ENCODE data around the gene ANKS1A. TPM values are rescaled to one million over a fixed set of nuclear protein-coding genes. Genes with fewer than 3 reads are reported as not detected.
"Not testable (repeated sequence)": the region's sequence is repeated elsewhere in the genome, so short reads cannot be mapped to it uniquely, and the experiment has no call there.

Gene ANKS1A
- total RNA-seq (2014; rRNA removed; shearing (Covaris generic)), result 4.4 and 7.2 TPM in 2 replicates
- polyA plus RNA-seq (2016; fragmentation: Nextera tagmentation; extraction: Ambion mirVana), result 3.2 and 3.3 TPM in 2 replicates

DNA sequence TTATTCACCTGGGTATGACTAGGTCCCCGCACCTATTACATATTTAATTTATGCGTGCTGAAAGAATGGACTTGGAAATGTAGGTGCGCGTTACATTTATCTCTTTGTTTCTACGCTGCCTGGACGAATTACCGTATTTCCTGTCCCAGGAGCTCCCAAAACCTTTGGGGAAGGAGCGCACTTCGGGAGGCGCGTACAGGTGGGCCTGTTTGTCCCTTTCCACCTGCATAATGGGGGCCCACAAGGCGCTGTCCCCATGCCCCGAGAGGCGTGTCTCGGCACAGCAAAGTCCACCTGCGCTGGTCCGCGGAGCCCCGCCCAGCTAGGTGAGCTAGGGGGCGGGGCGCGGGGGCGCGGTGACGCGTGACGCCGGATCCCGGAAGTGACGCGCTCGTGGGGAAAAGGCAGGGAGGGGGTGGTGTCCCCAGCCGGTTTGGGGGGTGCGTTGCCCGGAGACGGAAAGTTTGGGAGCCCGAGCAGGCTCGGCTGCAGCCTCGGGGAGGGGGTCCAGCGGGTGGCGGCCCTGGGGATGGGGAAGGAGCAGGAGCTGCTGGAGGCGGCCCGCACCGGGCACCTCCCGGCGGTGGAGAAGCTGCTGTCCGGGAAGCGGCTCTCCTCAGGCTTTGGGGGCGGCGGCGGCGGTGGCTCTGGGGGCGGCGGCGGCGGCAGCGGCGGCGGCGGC, at the start of gene ANKS1A:
ANKS1A (plus strand) TSS at position 382 of the 682 bp plus-strand sequence; CDS start at position 530, 148 bp downstream.
- Histone ChIP-seq H3K27ac (peak within 1 kb of the TSS; percentile 88), H3K4me3 (peak within 1 kb of the TSS; percentile 100), H4K20me1 (ENCODE audit: insufficient read depth) (no peaks in the 10 kb centered on the region), H3K27me3 (replicated peaks; ENCODE audit: insufficient read depth) (no peaks in the 10 kb centered on the region), H3K9me3 (ENCODE audit: low read depth) (no peaks in the 10 kb centered on the region), H3K4me2 (ENCODE audit: unreplicated experiment) (peak within 1 kb of the TSS; percentile 87), H3K4me1 (ENCODE audit: insufficient read depth) (peaks cover 14% of the 10 kb centered on the region), H2AFZ (peak within 1 kb of the TSS; percentile 99), H3K36me3 (ENCODE audit: low read depth) (no peaks in the 10 kb centered on the region), H3K9me2 (ENCODE audit: insufficient read depth) (no peaks in the 10 kb centered on the region), H3K9ac (peak within 1 kb of the TSS; percentile 97), H3K79me2 (ENCODE audit: insufficient read depth) (peaks cover 79% of the 10 kb centered on the region), H3F3A (ENCODE audit: insufficient read depth) (peaks cover 14% of the 10 kb centered on the region; the same call in 1 of the 2 replicates)
- peak; percentile 73 for DNase-seq
- in situ Hi-C loops (cut with MboI), result no loop called here
- WGBS, 2 experiments (ENCODE audit: low coverage in 1 of 2, low lambda C conversion rate in 2 of 2, missing lambda C conversion rate in 2 of 2), result 0 to 4% methylated on average over 17 to 58 of the region's 60 CpGs
- TF ChIP-seq EZH2phosphoT487 (IDR thresholded peaks at IDR 0.05; ENCODE audit: insufficient read depth, low read depth) (no peak), EZH2 (IDR thresholded peaks at IDR 0.05; ENCODE audit: insufficient read depth, poor library complexity, severe bottlenecking) (no peak)

- WGBS, 2 experiments (ENCODE audit: low coverage in 1 of 2, low lambda C conversion rate in 2 of 2, missing lambda C conversion rate in 2 of 2), result 89 to 92% methylated on average over 15 of the region's 15 CpGs
- Histone ChIP-seq H4K20me1 (ENCODE audit: insufficient read depth) (no peaks in the 10 kb centered on the region), H3F3A (ENCODE audit: insufficient read depth) (no peaks in the 10 kb centered on the region), H3K9me2 (ENCODE audit: insufficient read depth) (no peaks in the 10 kb centered on the region), H2AFZ (no peak overlapping the region), H3K4me3 (no peak overlapping the region), H3K4me2 (ENCODE audit: unreplicated experiment) (no peak overlapping the region), H3K27me3 (replicated peaks; ENCODE audit: insufficient read depth) (no peaks in the 10 kb centered on the region), H3K27ac (no peak overlapping the region), H3K36me3 (ENCODE audit: low read depth) (peaks cover 16% of the 10 kb centered on the region), H3K79me2 (ENCODE audit: insufficient read depth) (no peaks in the 10 kb centered on the region), H3K9me3 (ENCODE audit: low read depth) (no peaks in the 10 kb centered on the region), H3K9ac (no peak overlapping the region), H3K4me1 (ENCODE audit: insufficient read depth) (peaks cover 7% of the 10 kb centered on the region)
- DNase-seq, result no peak
- TF ChIP-seq EZH2phosphoT487 (IDR thresholded peaks at IDR 0.05; ENCODE audit: insufficient read depth, low read depth) (no peak), EZH2 (IDR thresholded peaks at IDR 0.05; ENCODE audit: insufficient read depth, poor library complexity, severe bottlenecking) (no peak)
- in situ Hi-C loops (cut with MboI), result no loop called here
These were observed 49.2 kb upstream of the ANKS1A start for GRCh38 chr6:34839666-34840352.

DNA sequence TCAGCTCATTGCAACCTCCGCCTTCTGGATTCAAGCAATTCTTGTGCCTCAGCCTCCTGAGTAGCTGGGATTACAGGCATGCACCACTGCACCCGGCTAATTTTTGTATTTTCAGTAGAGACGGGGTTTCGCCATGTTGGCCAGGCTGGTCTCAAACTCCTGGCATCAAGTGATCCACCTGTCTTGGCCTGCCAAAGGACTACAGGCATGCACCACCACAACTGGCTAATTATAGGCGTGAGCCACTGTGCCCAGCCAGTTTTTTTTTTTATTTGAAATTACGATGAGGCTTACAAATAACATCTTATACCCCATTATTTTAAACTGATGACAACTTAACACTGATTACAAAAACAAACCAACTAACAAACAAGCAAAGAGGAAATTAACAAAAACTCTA, 40.0 kb upstream of the ANKS1A start:
- H2AFZ ChIP-seq; H3K36me3 ChIP-seq (ENCODE audit: low read depth); H4K20me1 ChIP-seq (ENCODE audit: insufficient read depth); H3K9me2 ChIP-seq (ENCODE audit: insufficient read depth); H3K9me3 ChIP-seq (ENCODE audit: low read depth); H3F3A ChIP-seq (ENCODE audit: insufficient read depth); H3K4me3 ChIP-seq; H3K4me1 ChIP-seq (ENCODE audit: insufficient read depth); H3K4me2 ChIP-seq (ENCODE audit: unreplicated experiment); H3K27ac ChIP-seq; H3K79me2 ChIP-seq (ENCODE audit: insufficient read depth); in situ Hi-C loops (cut with MboI); H3K27me3 ChIP-seq (replicated peaks; ENCODE audit: insufficient read depth); H3K9ac ChIP-seq; DNase-seq: not testable (repeated sequence)
- WGBS, 2 experiments (ENCODE audit: low coverage in 1 of 2, low lambda C conversion rate in 2 of 2, missing lambda C conversion rate in 2 of 2), result 90 to 91% methylated on average over 6 of the region's 6 CpGs

GRCh38 chr6:34851361-34851760, 37.7 kb upstream of the ANKS1A start:
- H3K36me3 ChIP-seq (ENCODE audit: low read depth), result peaks cover 9% of the 10 kb centered on the region; the same call in 1 of the 2 replicates
- WGBS, 2 experiments (ENCODE audit: low coverage in 1 of 2, low lambda C conversion rate in 2 of 2, missing lambda C conversion rate in 2 of 2), result 92 to 100% methylated on average over 1 of the region's 1 CpG
- H3K4me3 ChIP-seq, result no peak overlapping the region

More at GRCh38 chr6:34851361-34851760, 37.7 kb upstream of the ANKS1A start:
- no peak for TF ChIP-seq EZH2 (IDR thresholded peaks at IDR 0.05; ENCODE audit: insufficient read depth, poor library complexity, severe bottlenecking)
- Histone ChIP-seq H3K27me3 (replicated peaks; ENCODE audit: insufficient read depth) (no peaks in the 10 kb centered on the region), H3K4me2 (ENCODE audit: unreplicated experiment) (no peak overlapping the region), H3K27ac (no peak overlapping the region), H3K9me3 (ENCODE audit: low read depth) (no peaks in the 10 kb centered on the region), H2AFZ (no peak overlapping the region), H3F3A (ENCODE audit: insufficient read depth) (no peaks in the 10 kb centered on the region), H3K9me2 (ENCODE audit: insufficient read depth) (no peaks in the 10 kb centered on the region), H3K9ac (no peak overlapping the region), H3K4me1 (ENCODE audit: insufficient read depth) (no peaks in the 10 kb centered on the region), H3K79me2 (ENCODE audit: insufficient read depth) (no peaks in the 10 kb centered on the region), H4K20me1 (ENCODE audit: insufficient read depth) (no peaks in the 10 kb centered on the region)
- in situ Hi-C loops (cut with MboI), result no loop called here
- DNase-seq, result no peak
